Measurements from ENCODE around the gene CDC42EP1.

- TF ChIP-seq POLR2AphosphoS5 (IDR thresholded peaks at IDR 0.05; ENCODE audit: insufficient read depth, low read depth, low read length) (no peak), CTCF (IDR thresholded peaks at IDR 0.05; ENCODE audit: extremely low read depth in 1 of 2, insufficient read depth in 1 of 2, low read depth in 1 of 2, low read length in 2 of 2) (no peak), POLR2A (IDR thresholded peaks at IDR 0.05; ENCODE audit: low read depth, low read length) (no peak)
These were observed 58.4 kb downstream of the CDC42EP1 start for GRCh38 chr22:37618674-37619073.

Data from endothelial cell of umbilical vein (primary cell).